A549 (cell line): ENCODE measurements around the gene TTYH3. TPM values are rescaled to one million over a fixed set of nuclear protein-coding genes. Genes with fewer than 3 reads are reported as not detected.
A peak's percentile ranks its signal among the peaks of the same experiment; 100 is the strongest.

Source experiments
- ATAC-seq, 2 experiments: fragments of 200-7000 bp in 1 of 2; fragments of >200 bp in 1 of 2; cut with Nextera tagmentation in 1 of 2; cut with Tn5 transposase in 1 of 2; 3 replicates each; pipeline versions ENCODE4 v1.8.0 to v1.9.1; 2018 to 2020; ENCODE audit warnings: mild to moderate bottlenecking in 1 of 2, moderate library complexity in 1 of 2
- CTCF ChIA-PET: fragments of 300-600 bp; sonication (Branson Sonifier 250); formaldehyde crosslinking; extraction: SDS; loops from one replicate; lab custom pipeline; 2021; ENCODE audit warnings: antibody characterized with exemption, inconsistent platforms; lab: Yijun Ruan, JAX
- POLR2A ChIA-PET: fragments of 350-600 bp; formaldehyde crosslinking; extraction: SDS; loops from one replicate; lab custom pipeline; 2021; ENCODE audit warnings: antibody characterized with exemption, inconsistent platforms; lab: Yijun Ruan, JAX
- DNase-seq, 2 experiments: peaks; one replicate each; pipeline versions ENCODE4 v3.0.0 to v3.0.0-alpha.2; 2011 to 2016; ENCODE audit warnings: low read depth in 1 of 2, low spot score in 1 of 2
- FAIRE-seq: peaks from 2 replicates; lab custom pipeline; 2011; peaks lifted over from hg19 to GRCh38; lab: Jason Lieb, UNC
- H3K27ac ChIP-seq, 2 experiments: fragments of >200 bp; sonication (Bioruptor Twin); formaldehyde crosslinking; 3 replicates each; pipeline ENCODE4 v1.5.1; 2016 to 2017
- H3K4me1 ChIP-seq: fragments of >200 bp; sonication (Bioruptor Twin); formaldehyde crosslinking; 3 replicates; pipeline ENCODE4 v1.6.1; 2016
- H3K4me2 ChIP-seq: fragments of >200 bp; sonication (Bioruptor Twin); formaldehyde crosslinking; 3 replicates; pipeline ENCODE4 v1.6.1; 2016
- H3K4me3 ChIP-seq: fragments of >200 bp; sonication (Bioruptor Twin); formaldehyde crosslinking; 3 replicates; pipeline ENCODE4 v1.5.1; 2016
- H3K9me3 ChIP-seq: fragments of >200 bp; sonication (Bioruptor Twin); formaldehyde crosslinking; 3 replicates; pipeline ENCODE4 v1.6.1; 2016
- BCL3 ChIP-seq: fragments of >200 bp; sonication (Bioruptor Twin); formaldehyde crosslinking; IDR thresholded peaks from 3 replicates; pipeline ENCODE4 v1.6.1; 2016
- E2F6 ChIP-seq: IDR thresholded peaks from 2 replicates; pipeline ENCODE4 v1.6.1; 2012; ENCODE audit warnings: low read depth, borderline replicate concordance
- EHF ChIP-seq: fragments of 250-450 bp; sonication (Bioruptor Pico); IDR thresholded peaks from 2 replicates; pipeline ENCODE4 v1.5.0; 2020; ENCODE audit warnings: mild to moderate bottlenecking
- ELK1 ChIP-seq: fragments of 150-350 bp; IDR thresholded peaks from 2 replicates; pipeline ENCODE4 v1.6.1; 2014; ENCODE audit warnings: low read depth, mild to moderate bottlenecking, low read length
- FOSL2 ChIP-seq, 2 experiments: fragments of 450-650 bp in 1 of 2; fragments of >200 bp in 1 of 2; sonication (Bioruptor Twin) in 1 of 2; formaldehyde crosslinking; IDR thresholded peaks; 2 replicates each; pipeline versions ENCODE4 v1.5.0 to v1.6.1; 2016 to 2020; ENCODE audit warnings: mild to moderate bottlenecking in 1 of 2, moderate library complexity in 1 of 2
- HOXB13 ChIP-seq: fragments of 250-450 bp; sonication (Bioruptor Pico); IDR thresholded peaks from 2 replicates; pipeline ENCODE4 v1.5.0; 2020; ENCODE audit warnings: low read depth, mild to moderate bottlenecking, moderate library complexity
- JUN ChIP-seq, 2 experiments: fragments of >200 bp; sonication (Bioruptor Twin); formaldehyde crosslinking; IDR thresholded peaks; 2 replicates in 1 of 2; 3 replicates in 1 of 2; pipeline ENCODE4 v1.6.1; 2016 to 2017
- KDM1A ChIP-seq: fragments of 200-600 bp; sonication (generic); IDR thresholded peaks from 2 replicates; pipeline ENCODE4 v1.6.1; 2016; ENCODE audit warnings: low read depth, mild to moderate bottlenecking
- MYC ChIP-seq: IDR thresholded peaks from 2 replicates; pipeline ENCODE4 v1.6.1; 2012; ENCODE audit warnings: mild to moderate bottlenecking, inconsistent platforms, low read length, improper control_type of control experiment, borderline replicate concordance
- PBX3 ChIP-seq: IDR thresholded peaks from 2 replicates; pipeline ENCODE4 v1.6.1; 2012
- POLR2A ChIP-seq: IDR thresholded peaks from 2 replicates; pipeline ENCODE4 v1.6.1; 2012; ENCODE audit warnings: mild to moderate bottlenecking, low read length
- RARB ChIP-seq: fragments of 250-450 bp; sonication (Bioruptor Pico); IDR thresholded peaks from 2 replicates; pipeline ENCODE4 v1.8.0; 2021; ENCODE audit warnings: mild to moderate bottlenecking, moderate library complexity
- RCOR1 ChIP-seq: fragments of 150-350 bp; IDR thresholded peaks from 2 replicates; pipeline ENCODE4 v1.6.1; 2014; ENCODE audit warnings: antibody characterized with exemption, low read length, low read depth
- RNF2 ChIP-seq: fragments of 200-600 bp; sonication (generic); IDR thresholded peaks from 2 replicates; pipeline ENCODE4 v1.6.1; 2016; ENCODE audit warnings: low read depth, mild to moderate bottlenecking, antibody characterized with exemption, moderate library complexity, borderline replicate concordance
- SMC3 ChIP-seq: fragments of >200 bp; sonication (Bioruptor Twin); formaldehyde crosslinking; IDR thresholded peaks from 3 replicates; pipeline ENCODE4 v1.6.1; 2018; ENCODE audit warnings: inconsistent platforms
- SREBF2 ChIP-seq: fragments of 450-650 bp; IDR thresholded peaks from 2 replicates; pipeline ENCODE4 v1.6.1; 2014; ENCODE audit warnings: mild to moderate bottlenecking, moderate library complexity
- USF2 ChIP-seq: fragments of 450-650 bp; IDR thresholded peaks from 2 replicates; pipeline ENCODE4 v1.6.1; 2014; ENCODE audit warnings: antibody characterized with exemption
- ZC3H11A ChIP-seq: fragments of 450-650 bp; IDR thresholded peaks from 2 replicates; pipeline ENCODE4 v1.6.1; 2014; ENCODE audit warnings: antibody characterized with exemption, mild to moderate bottlenecking
- ZFP36 ChIP-seq: fragments of 450-650 bp; IDR thresholded peaks from 2 replicates; pipeline ENCODE4 v1.6.1; 2014; ENCODE audit warnings: borderline replicate concordance; ENCODE audit not compliant: partially characterized antibody
- ZSCAN20 ChIP-seq: fragments of 250-450 bp; sonication (Bioruptor Pico); IDR thresholded peaks from 2 replicates; pipeline ENCODE4 v1.8.0; 2022; ENCODE audit warnings: mild to moderate bottlenecking, moderate library complexity
- WGBS: methylation state at CpG from one replicate; pipeline ENCODE4 v1.1.6; 2017; ENCODE audit errors: missing lambda C conversion rate; 5-methylcytosine and 5-hydroxymethylcytosine counted together
- polyA plus RNA-seq, 4 experiments: library from polyadenylated mRNA; depleted of rRNA in 3 of 4; stranded (reverse); fragments of >200 nt; fragmentation: RNase III in 1 of 4; extraction: RNeasy Plus Mini Kit Qiagen cat#74134 plus additional on column Dnase treatment in 1 of 4; gene quantifications; 2 replicates in 3 of 4; 3 replicates in 1 of 4; pipeline ENCODE4 v1.2.3, GENCODE V29; 2011 to 2017

Gene TTYH3
- polyA plus RNA-seq, 2 of the 4 experiments (the other 2 are of a cell fraction), result 11.3 to 43.6 TPM

- ChIA-PET POLR2A (no interaction called here), CTCF (interaction anchor here (0.7 to 5.4 kb wide), 5 partner anchors 8 to 238 kb away, joined by 3 to 38 read pairs (median 5); no protein-coding TSS in a partner anchor)
- Histone ChIP-seq H3K4me3 (no peak overlapping the region), H3K9me3 (no peaks in the 10 kb centered on the region), H3K4me1 (0 out of 3 replicates have a peak, but pooled peaks cover 4% of the 10 kb centered on the region), H3K27ac (peak overlapping the region in 1 of 2 experiments; percentile 58; a peak in 2 of 6 replicates), H3K4me2 (peak overlapping the region; percentile 47; the same call in 2 of the 3 replicates)
- 61% methylated on average over 41 of the region's 62 CpGs for WGBS
- no peak for DNase-seq
- TF ChIP-seq HOXB13, result no peak
- TF ChIP-seq EHF, result no peak
- TF ChIP-seq POLR2A, result no peak
- TF ChIP-seq SMC3, result no peak
- no peak for TF ChIP-seq USF2
- TF ChIP-seq KDM1A, result no peak
- no peak for TF ChIP-seq ZC3H11A
- TF ChIP-seq PBX3, result no peak
- no peak for TF ChIP-seq RNF2
- TF ChIP-seq ELK1, result no peak
- no peak for TF ChIP-seq BCL3
- no peak for TF ChIP-seq RCOR1
- no peak for FAIRE-seq
- ATAC-seq, result peak in 1 of 2 experiments; percentile 19; a peak in 1 of 6 replicates
Measured at GRCh38 chr7:2688409-2689342, 56.9 kb downstream of the TTYH3 start.

GRCh38 chr7:2689343-2689847 lies 57.6 kb downstream of the TTYH3 start:
- ATAC-seq, result 0 out of 6 replicates have a peak, but pooled peaks of 1 of the 2 experiments have one; percentile 7
- Histone ChIP-seq H3K4me2 (no peak overlapping the region), H3K9me3 (no peaks in the 10 kb centered on the region), H3K4me3 (no peak overlapping the region), H3K4me1 (0 out of 3 replicates have a peak, but pooled peaks cover 4% of the 10 kb centered on the region), H3K27ac (no peak overlapping the region)
- FAIRE-seq, result no peak
- POLR2A ChIA-PET, result no interaction called here
- DNase-seq, result no peak
- 73% methylated on average over 14 of the region's 16 CpGs for WGBS
- CTCF ChIA-PET, result interaction anchor here (0.7 to 5.4 kb wide), 6 partner anchors 9 to 238 kb away, joined by 3 to 38 read pairs (median 5); no protein-coding TSS in a partner anchor
- TF ChIP-seq RARB (CRISPR knock-in tag) (no peak), SREBF2 (no peak), JUN (IDR thresholded peaks at IDR 0.05) (no peak), FOSL2 (IDR thresholded peaks at IDR 0.05) (no peak), FOSL2 (CRISPR knock-in tag; IDR thresholded peaks at IDR 0.05) (no peak), ZSCAN20 (CRISPR knock-in tag) (no peak), ZFP36 (no peak), RCOR1 (no peak), MYC (no peak), KDM1A (no peak), RNF2 (no peak), E2F6 (no peak), USF2 (no peak)
